NCI-H2171 (cell line): ENCODE measurements around the gene ACTR1B.
"Not testable (repeated sequence)": the region's sequence is repeated elsewhere in the genome, so short reads cannot be mapped to it uniquely, and the experiment has no call there.

Experiments used
- DNase-seq: peaks from one replicate; lab custom pipeline; 2025; lab: John Stamatoyannopoulos, UW

Gene ACTR1B

DNA sequence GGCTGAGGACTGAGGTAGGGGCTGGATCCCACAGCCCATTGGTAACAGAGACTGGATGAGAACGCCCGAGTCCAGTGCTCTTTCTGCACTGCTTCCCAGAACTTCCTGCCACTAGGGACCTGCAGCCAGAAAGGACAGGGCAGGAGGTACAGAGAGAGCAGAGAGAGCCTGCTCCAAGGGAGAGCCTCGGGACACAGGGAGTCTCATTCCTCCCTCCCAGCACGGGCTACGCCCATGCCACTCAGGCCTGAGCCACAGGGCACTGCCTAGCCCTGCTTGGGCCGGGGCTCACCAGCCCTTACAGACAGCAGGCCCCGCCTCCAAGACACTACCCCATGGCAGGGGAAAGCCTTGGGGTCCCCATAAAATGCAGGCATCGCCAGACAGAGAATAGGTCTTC, 48.1 kb downstream of the ACTR1B start:
- not testable (repeated sequence) for DNase-seq

DNA sequence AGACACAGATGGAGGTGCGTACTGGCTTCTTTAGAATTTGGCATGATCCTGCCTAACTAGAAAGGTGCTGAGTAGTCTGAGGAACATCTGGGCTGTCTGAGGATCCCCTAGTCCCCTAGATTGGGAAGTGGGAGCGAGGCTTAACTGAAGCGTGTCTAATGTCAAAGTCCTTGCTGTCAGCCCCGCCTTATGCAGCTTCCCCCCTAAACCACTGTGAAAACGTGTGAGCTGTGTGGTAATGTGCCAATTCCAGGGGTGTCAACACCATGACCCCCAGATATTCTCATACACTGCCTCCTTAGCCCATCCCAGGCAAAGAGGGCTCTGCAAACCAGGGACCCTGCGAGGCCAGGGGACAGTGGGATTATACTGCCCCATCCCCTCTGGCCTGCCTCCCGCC, 51.9 kb downstream of the ACTR1B start:
- DNase-seq = not testable (repeated sequence)

DNA sequence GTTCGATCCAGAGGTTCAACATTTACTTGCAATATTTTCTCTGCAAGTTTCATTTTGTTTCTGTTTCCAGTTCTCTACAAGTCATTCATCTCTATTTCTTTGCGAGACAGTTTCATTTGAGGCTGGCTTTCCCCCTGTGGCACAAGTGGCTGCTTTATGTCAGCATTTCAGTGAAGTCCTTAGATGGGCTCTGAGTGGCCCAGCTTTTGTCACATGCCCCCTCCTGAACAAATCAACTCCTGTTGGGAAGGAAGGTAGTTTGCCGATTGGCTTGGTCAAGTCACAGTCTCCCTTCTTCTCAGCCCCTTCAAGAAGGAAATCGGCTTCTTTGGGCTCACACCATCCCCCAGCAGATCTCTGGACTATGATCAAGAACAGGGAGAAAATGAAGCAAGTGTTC, 55.1 kb downstream of the ACTR1B start:
- not testable (repeated sequence) for DNase-seq
